ENCODE measurements around the gene MAN2A1. TPM values are rescaled to one million over a fixed set of nuclear protein-coding genes. Genes with fewer than 3 reads are reported as not detected.

Gene MAN2A1
- total RNA-seq, 2 donors from 2014 or later = 81.2 to 104 TPM

DNA sequence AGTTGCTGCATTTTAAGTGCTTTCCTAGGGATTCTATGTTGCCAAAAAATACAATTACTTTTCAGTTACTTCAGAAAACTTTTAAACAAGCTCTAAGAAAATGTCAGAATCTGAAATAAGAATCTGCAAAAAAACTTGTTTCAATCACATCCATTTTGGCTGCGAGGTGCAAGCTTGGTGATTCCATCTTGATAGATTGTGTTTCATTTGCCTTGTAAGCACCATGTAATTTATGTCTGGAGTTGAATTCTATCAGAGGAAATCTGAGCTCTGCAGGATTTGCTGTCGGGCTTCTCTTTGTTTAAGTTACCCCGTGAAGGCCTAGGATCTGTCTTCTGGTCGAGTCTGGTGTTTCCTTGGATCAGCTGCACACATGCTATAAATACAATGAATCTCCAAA is 40.4 kb upstream of the MAN2A1 start:
- Histone ChIP-seq H3K36me3 (no peaks in the 10 kb centered on the region), H3K4me3 (no peak overlapping the region), H3K27me3 (no peaks in the 10 kb centered on the region), H3K9me3 (no peaks in the 10 kb centered on the region), H3K4me1 (no peaks in the 10 kb centered on the region), H3K27ac (no peak overlapping the region), H3K9ac (ENCODE audit: low read depth in 2 of 2, low read length in 2 of 2) (no peak overlapping the region)
- TF ChIP-seq, protein P1, sequence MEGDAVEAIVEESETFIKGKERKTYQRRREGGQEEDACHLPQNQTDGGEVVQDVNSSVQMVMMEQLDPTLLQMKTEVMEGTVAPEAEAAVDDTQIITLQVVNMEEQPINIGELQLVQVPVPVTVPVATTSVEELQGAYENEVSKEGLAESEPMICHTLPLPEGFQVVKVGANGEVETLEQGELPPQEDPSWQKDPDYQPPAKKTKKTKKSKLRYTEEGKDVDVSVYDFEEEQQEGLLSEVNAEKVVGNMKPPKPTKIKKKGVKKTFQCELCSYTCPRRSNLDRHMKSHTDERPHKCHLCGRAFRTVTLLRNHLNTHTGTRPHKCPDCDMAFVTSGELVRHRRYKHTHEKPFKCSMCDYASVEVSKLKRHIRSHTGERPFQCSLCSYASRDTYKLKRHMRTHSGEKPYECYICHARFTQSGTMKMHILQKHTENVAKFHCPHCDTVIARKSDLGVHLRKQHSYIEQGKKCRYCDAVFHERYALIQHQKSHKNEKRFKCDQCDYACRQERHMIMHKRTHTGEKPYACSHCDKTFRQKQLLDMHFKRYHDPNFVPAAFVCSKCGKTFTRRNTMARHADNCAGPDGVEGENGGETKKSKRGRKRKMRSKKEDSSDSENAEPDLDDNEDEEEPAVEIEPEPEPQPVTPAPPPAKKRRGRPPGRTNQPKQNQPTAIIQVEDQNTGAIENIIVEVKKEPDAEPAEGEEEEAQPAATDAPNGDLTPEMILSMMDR (IDR thresholded peaks at IDR 0.05) = no peak
- no peak for DNase-seq
- intact Hi-C loops (cut with DNase I) = no loop called here

DNA sequence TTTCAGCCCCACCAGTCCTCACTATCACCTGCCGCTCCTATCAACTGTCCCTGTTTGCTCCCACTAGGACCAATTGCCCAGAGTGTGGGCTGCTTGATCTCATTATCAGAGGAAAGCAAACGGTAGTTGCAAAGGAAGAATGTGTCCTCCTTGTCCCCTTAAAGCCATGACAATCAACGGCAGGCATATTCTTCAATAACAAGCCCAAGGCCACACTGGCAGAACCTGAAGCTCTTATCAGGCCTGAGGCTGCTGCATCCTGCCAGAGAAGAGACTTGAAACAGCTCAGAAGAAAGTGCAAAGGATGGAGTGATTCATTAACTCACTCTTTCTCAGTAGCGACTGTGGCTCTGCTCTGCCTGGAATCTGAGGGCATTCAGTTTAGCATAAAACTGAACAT is 39.2 kb upstream of the MAN2A1 start:
- TF ChIP-seq, protein P1 (IDR thresholded peaks at IDR 0.05) = no peak
- DNase-seq = no peak

DNA sequence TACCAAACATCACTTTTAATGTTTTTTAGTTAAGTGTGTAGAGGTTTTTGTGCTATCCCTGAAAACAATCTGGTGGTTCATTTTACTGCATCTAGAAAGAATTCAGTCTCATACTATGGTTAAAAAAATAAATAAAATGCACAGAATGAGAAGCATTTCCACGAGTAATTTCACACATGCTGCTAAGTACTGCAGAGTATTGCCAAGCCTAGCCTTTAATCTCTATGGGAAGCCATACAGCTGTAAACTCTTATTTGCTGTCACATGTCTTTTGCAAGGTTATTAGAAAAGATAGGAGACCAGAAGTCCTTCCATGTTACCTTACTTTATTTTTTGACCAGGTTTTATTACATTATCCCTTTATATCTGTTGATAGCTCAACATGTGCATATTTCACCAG is 37.6 kb upstream of the MAN2A1 start:
- H3K4me1 ChIP-seq = no peaks in the 10 kb centered on the region
- H3K4me3 ChIP-seq = no peak overlapping the region
- no peak for DNase-seq
- no peaks in the 10 kb centered on the region for H3K27me3 ChIP-seq
- intact Hi-C loops (cut with DNase I) = no loop called here
- H3K9ac ChIP-seq (ENCODE audit: low read depth in 2 of 2, low read length in 2 of 2) = no peak overlapping the region
- H3K9me3 ChIP-seq = no peaks in the 10 kb centered on the region
- H3K27ac ChIP-seq = no peak overlapping the region
- TF ChIP-seq, protein P1 (IDR thresholded peaks at IDR 0.05) = no peak
- H3K36me3 ChIP-seq = no peaks in the 10 kb centered on the region

More for the DNA sequence above, 39.2 kb upstream of the MAN2A1 start:
- Histone ChIP-seq H3K27ac (no peak overlapping the region), H3K9ac (ENCODE audit: low read depth in 2 of 2, low read length in 2 of 2) (no peak overlapping the region), H3K27me3 (no peaks in the 10 kb centered on the region), H3K36me3 (no peaks in the 10 kb centered on the region), H3K4me3 (no peak overlapping the region), H3K9me3 (no peaks in the 10 kb centered on the region), H3K4me1 (no peaks in the 10 kb centered on the region)
- intact Hi-C loops (cut with DNase I) = no loop called here

DNA sequence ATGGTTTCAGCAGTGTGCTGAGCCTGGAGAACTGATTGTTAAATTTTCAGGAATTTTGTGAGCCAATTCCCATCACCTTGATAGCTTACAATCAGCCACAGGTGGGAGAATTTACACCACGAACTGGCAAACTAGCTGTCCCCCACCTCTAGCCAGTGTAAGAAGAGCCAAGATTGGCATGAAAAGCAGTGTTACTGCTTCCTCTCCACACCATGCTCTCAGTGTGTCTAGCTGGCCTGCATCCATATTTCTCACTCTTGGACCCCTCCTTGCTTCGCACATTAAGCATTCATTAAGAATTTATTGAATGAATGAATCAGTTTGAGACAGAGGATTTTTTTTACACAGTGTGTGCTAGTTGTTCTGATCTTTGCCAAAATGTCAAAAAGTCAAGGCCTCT is 36.7 kb upstream of the MAN2A1 start:
- no peak for DNase-seq
- TF ChIP-seq, protein P1 (IDR thresholded peaks at IDR 0.05) = no peak

DNA sequence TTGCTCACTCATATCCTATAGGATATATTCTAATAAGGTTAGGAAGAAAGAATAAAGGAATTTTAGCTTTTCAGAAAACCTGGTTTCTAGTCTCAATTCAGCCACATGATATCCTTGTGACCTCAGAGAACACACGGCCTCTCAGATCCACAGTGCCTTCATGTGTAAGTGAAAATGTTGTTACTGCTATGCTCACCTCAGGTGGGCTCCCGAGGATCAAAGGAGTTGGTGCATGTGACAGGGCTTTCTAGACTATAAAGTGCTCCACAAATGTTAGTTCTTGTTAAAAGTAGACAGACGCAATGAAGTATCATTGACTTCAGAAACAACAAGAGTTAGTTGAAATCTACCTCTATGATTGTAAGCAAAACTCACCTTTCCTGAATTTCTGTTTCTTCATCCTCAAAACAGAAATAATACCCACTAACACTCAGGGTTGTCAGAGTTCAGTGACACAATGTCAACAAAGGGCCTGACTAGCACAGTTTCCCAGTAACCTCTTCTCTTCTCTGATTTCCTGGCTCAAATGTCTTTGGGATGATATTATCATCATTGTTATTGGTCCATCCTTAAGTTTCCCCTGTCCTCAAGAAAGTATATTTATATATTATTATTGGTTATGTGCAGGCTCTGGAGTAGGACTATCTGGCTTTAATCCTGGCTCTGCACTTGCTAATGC is 36.0 kb upstream of the MAN2A1 start:
- TF ChIP-seq, protein P1 (IDR thresholded peaks at IDR 0.05) = no peak
- no peak overlapping the region for H3K9ac ChIP-seq (ENCODE audit: low read depth in 2 of 2, low read length in 2 of 2)
- H3K27me3 ChIP-seq = no peaks in the 10 kb centered on the region
- H3K4me3 ChIP-seq = no peak overlapping the region
- no peak overlapping the region for H3K27ac ChIP-seq
- no peaks in the 10 kb centered on the region for H3K9me3 ChIP-seq
- no peaks in the 10 kb centered on the region for H3K36me3 ChIP-seq
- no peak for DNase-seq
- intact Hi-C loops (cut with DNase I) = no loop called here
- no peaks in the 10 kb centered on the region for H3K4me1 ChIP-seq

More for the DNA sequence above, 36.7 kb upstream of the MAN2A1 start:
- Histone ChIP-seq H3K9me3 (no peaks in the 10 kb centered on the region), H3K9ac (ENCODE audit: low read depth in 2 of 2, low read length in 2 of 2) (no peak overlapping the region), H3K36me3 (no peaks in the 10 kb centered on the region), H3K4me3 (no peak overlapping the region), H3K4me1 (no peaks in the 10 kb centered on the region), H3K27ac (no peak overlapping the region), H3K27me3 (no peaks in the 10 kb centered on the region)
- intact Hi-C loops (cut with DNase I) = no loop called here

All from colonic mucosa (tissue), 4 donors.